Endothelial cell of umbilical vein (primary cell): ENCODE measurements around the gene AP4S1. TPM values are rescaled to one million over a fixed set of nuclear protein-coding genes. Genes with fewer than 3 reads are reported as not detected.

Experiments used
- BruUV-seq: library from RNA; stranded (reverse); fragments of 400-500 nt; replicated peaks from 2 replicates; lab custom pipeline; 2021; lab: Mats Ljungman, UMichigan
- CTCF ChIA-PET: fragments of 300-600, 350-600 bp; sonication (Branson Sonifier 250); formaldehyde crosslinking; loops from one replicate; lab custom pipeline; 2021; ENCODE audit warnings: antibody characterized with exemption, inconsistent platforms; lab: Charles Lee
- POLR2A ChIA-PET: fragments of 300-600, 350-600 bp; sonication (Branson Sonifier 250); formaldehyde crosslinking; loops from one replicate; lab custom pipeline; 2021; ENCODE audit warnings: antibody characterized with exemption, inconsistent platforms; lab: Charles Lee
- DNase-seq: peaks from one replicate; pipeline ENCODE4 v3.0.0-alpha.2; 2011; ENCODE audit warnings: low read depth, low spot score
- FAIRE-seq: peaks from 2 replicates; lab custom pipeline; 2011; peaks lifted over from hg19 to GRCh38; lab: Jason Lieb, UNC
- H2AFZ ChIP-seq: 2 replicates; pipeline ENCODE4 v1.6.0; 2012; ENCODE audit warnings: low read depth, low read length, control low read depth, inconsistent platforms
- H3K27ac ChIP-seq: 2 replicates; pipeline ENCODE4 v1.5.1; 2011; ENCODE audit warnings: low read depth, mild to moderate bottlenecking, control low read depth, low read length, moderate library complexity; ENCODE audit not compliant: insufficient read depth
- H3K27me3 ChIP-seq, 2 experiments: 2 replicates each; pipeline versions ENCODE4 v1.6.0 to v1.6.1; 2011; ENCODE audit warnings: low read length in 2 of 2, mixed read lengths in 1 of 2; ENCODE audit not compliant: control insufficient read depth in 2 of 2, insufficient read depth in 2 of 2
- H3K36me3 ChIP-seq, 2 experiments: 2 replicates in 1 of 2; 3 replicates in 1 of 2; pipeline ENCODE4 v1.5.1; 2011; ENCODE audit warnings: low read length in 2 of 2, mild to moderate bottlenecking in 1 of 2, moderate library complexity in 1 of 2; ENCODE audit not compliant: control insufficient read depth in 2 of 2, insufficient read depth in 2 of 2; ENCODE audit errors: extremely low read depth in 1 of 2
- H3K4me1 ChIP-seq: 3 replicates; pipeline ENCODE4 v1.5.1; 2011; ENCODE audit warnings: mild to moderate bottlenecking, low read length; ENCODE audit not compliant: control insufficient read depth, insufficient read depth; ENCODE audit errors: extremely low read depth
- H3K4me2 ChIP-seq: 2 replicates; pipeline ENCODE4 v1.6.1; 2011; ENCODE audit warnings: low read length, control low read depth, mixed read lengths; ENCODE audit not compliant: insufficient read depth
- H3K4me3 ChIP-seq, 3 experiments: fragments of 200-600 bp in 1 of 3; sonication (generic), shearing (Covaris generic) in 1 of 3; replicated peaks in 1 of 3; 2 replicates each; pipeline ENCODE4 v1.5.1; 2011 to 2016; ENCODE audit warnings: control low read depth in 3 of 3, low read length in 3 of 3, mild to moderate bottlenecking in 2 of 3, inconsistent platforms in 1 of 3, low read depth in 1 of 3, moderate library complexity in 1 of 3; ENCODE audit not compliant: insufficient read depth in 1 of 3
- H3K79me2 ChIP-seq: 2 replicates; pipeline ENCODE4 v1.6.0; 2012; ENCODE audit warnings: low read length, inconsistent platforms; ENCODE audit not compliant: control insufficient read depth, insufficient read depth
- H3K9ac ChIP-seq: replicated peaks from 2 replicates; pipeline ENCODE3; 2011; ENCODE audit warnings: low read length, control low read depth; ENCODE audit not compliant: insufficient read depth; ENCODE audit errors: extremely low read depth
- H3K9me1 ChIP-seq: replicated peaks from 3 replicates; pipeline ENCODE4 v1.6.0; 2011; ENCODE audit warnings: mild to moderate bottlenecking, low read length; ENCODE audit not compliant: control insufficient read depth, insufficient read depth; ENCODE audit errors: extremely low read depth
- H3K9me3 ChIP-seq: replicated peaks from 2 replicates; pipeline ENCODE4 v1.5.1; 2012; ENCODE audit warnings: low read length, inconsistent platforms; ENCODE audit not compliant: control insufficient read depth, insufficient read depth
- H4K20me1 ChIP-seq: replicated peaks from 2 replicates; pipeline ENCODE3; 2011; ENCODE audit warnings: mild to moderate bottlenecking, low read length; ENCODE audit not compliant: control insufficient read depth, insufficient read depth; ENCODE audit errors: extremely low read depth
- CTCF ChIP-seq, 2 donors: IDR thresholded peaks; 1 replicate in 1 of 2; 2 replicates in 1 of 2; pipeline ENCODE4 v1.5.1; 2011; ENCODE audit warnings: low read length in 2 of 2, mild to moderate bottlenecking in 2 of 2, moderate library complexity in 2 of 2, control low read depth in 1 of 2, inconsistent platforms in 1 of 2, low read depth in 1 of 2; ENCODE audit not compliant: insufficient read depth in 1 of 2; ENCODE audit errors: extremely low read depth in 1 of 2
- EZH2 ChIP-seq: IDR thresholded peaks from 2 replicates; pipeline ENCODE4 v1.6.1; 2012; ENCODE audit warnings: borderline replicate concordance, low read depth, mild to moderate bottlenecking, moderate library complexity, low read length, inconsistent platforms; ENCODE audit not compliant: severe bottlenecking
- GATA2 ChIP-seq: IDR thresholded peaks from 2 replicates; pipeline ENCODE4 v1.7.0; 2011; ENCODE audit warnings: low read depth, mild to moderate bottlenecking, moderate library complexity, mixed read lengths, low read length; ENCODE audit not compliant: insufficient read length, insufficient read depth
- JUN ChIP-seq: IDR thresholded peaks from 2 replicates; pipeline ENCODE4 v1.6.1; 2011; ENCODE audit warnings: borderline replicate concordance, low read depth; ENCODE audit not compliant: insufficient read length, insufficient read depth
- MYC ChIP-seq: IDR thresholded peaks from one replicate; pipeline ENCODE4 v1.6.1; 2011; ENCODE audit warnings: mild to moderate bottlenecking, low read depth, low read length
- dilution Hi-C: fragments of 300-500 bp; cut with MboI; formaldehyde crosslinking; loops from one replicate; pipeline ENCODE4 v1.15.0; 2019; ENCODE audit warnings: low sequenced_read_pairs; ENCODE audit not compliant: extremely low pct_ligation_motif_present
- intact Hi-C: fragments of 100-400 bp; cut with micrococcal nuclease; formaldehyde crosslinking; loops from one replicate; pipeline ENCODE4 v1.10.0; 2022
- polyA plus RNA-seq, 4 experiments: library from polyadenylated mRNA; depleted of rRNA in 3 of 4; stranded (reverse) in 3 of 4; unstranded in 1 of 4; fragments of >200 nt; gene quantifications; 2 replicates each; pipeline versions ENCODE4 v1.2.1 to v1.2.3, GENCODE V29; 2011 to 2012; ENCODE audit warnings: missing spikeins in 1 of 4
- total RNA-seq: library from RNA; stranded (reverse); gene quantifications from 2 replicates; pipeline ENCODE4 v1.2.3, GENCODE V29; 2021

Gene AP4S1
- total and polyA plus RNA-seq, 2 donors (not counting 3 experiments of a cell fraction or from before 2014, with no cell fraction given), result 2.8 to 7.2 TPM

GRCh38 chr14:31057035-31057434, 31.6 kb downstream of the AP4S1 start:
- FAIRE-seq (no peak), DNase-seq (no peak)
- Histone ChIP-seq H3K9me3 (no peaks in the 10 kb centered on the region), H3K4me1 (no peaks in the 10 kb centered on the region), H3K27me3 (no peaks in the 10 kb centered on the region), H2AFZ (no peak overlapping the region), H3K36me3 (no peaks in the 10 kb centered on the region), H3K9me1 (no peaks in the 10 kb centered on the region), H3K9ac (no peak overlapping the region), H4K20me1 (no peaks in the 10 kb centered on the region), H3K4me3 (no peak overlapping the region), H3K4me2 (no peak overlapping the region), H3K27ac (no peak overlapping the region), H3K79me2 (no peaks in the 10 kb centered on the region)
- TF ChIP-seq EZH2 (no peak), GATA2 (no peak)
- intact Hi-C loops (no loop called here), dilution Hi-C loops (no loop called here)
- CTCF ChIA-PET, result interaction anchor here (1.4 to 1.5 kb wide), 2 partner anchors 12 to 14 kb away, joined by 3 to 4 read pairs; no protein-coding TSS in a partner anchor
- BruUV-seq, result no TSS peak
- POLR2A ChIA-PET, result interaction anchor here (0.9 kb wide), 1 partner anchor 31 kb away, joined by 8 read pairs; the partner anchor contains the start of gene STRN3

GRCh38 chr14:31057701-31058364, 32.4 kb downstream of the AP4S1 start:
- H3K9me3 ChIP-seq, result no peaks in the 10 kb centered on the region
- dilution Hi-C loops, result no loop called here
- TF ChIP-seq MYC, result no peak
- TF ChIP-seq JUN, result no peak
- TF ChIP-seq CTCF (IDR thresholded peaks at IDR 0.05; ENCODE audit: extremely low read depth in 1 of 2, insufficient read depth in 1 of 2, low read depth in 1 of 2, low read length in 2 of 2), result no peak
- FAIRE-seq (no peak), DNase-seq (no peak)
- ChIA-PET POLR2A (interaction anchor here (0.9 kb wide), 1 partner anchor 32 kb away, joined by 8 read pairs; the partner anchor contains the start of gene STRN3), CTCF (no interaction called here)
- BruUV-seq, result no TSS peak
- H3K9me1 ChIP-seq, result no peaks in the 10 kb centered on the region
- no peaks in the 10 kb centered on the region for H3K4me1 ChIP-seq
- H3K4me3 ChIP-seq, result no peak overlapping the region
- no peak overlapping the region for H3K4me2 ChIP-seq
- no peaks in the 10 kb centered on the region for H4K20me1 ChIP-seq
- no peak overlapping the region for H3K27ac ChIP-seq
- H2AFZ ChIP-seq, result no peak overlapping the region
- H3K79me2 ChIP-seq, result no peaks in the 10 kb centered on the region
- intact Hi-C loops, result no loop called here
- no peaks in the 10 kb centered on the region for H3K27me3 ChIP-seq
- no peaks in the 10 kb centered on the region for H3K36me3 ChIP-seq
- no peak overlapping the region for H3K9ac ChIP-seq
